Stimulated activated naive CD4-positive, alpha-beta T cell (primary cell): ENCODE measurements around the gene TRAF3.
A peak's percentile ranks its signal among the peaks of the same experiment; 100 is the strongest.

Experiments
- DNase-seq, 6 experiments: peaks; one replicate each; lab custom pipeline; 2025; lab: John Stamatoyannopoulos, UW

The TRAF3 gene

GRCh38 chr14:102776761-102777710 is at the start of gene TRAF3:
TSS of gene TRAF3 (plus strand) at chr14:102777449. CDS start at chr14:102870202, 92,753 bp downstream.
- DNase-seq: peak; percentile 73 to 90 (median 84)

GRCh38 chr14:102728501-102728900 is 48.7 kb upstream of the TRAF3 start:
- no peak for DNase-seq

GRCh38 chr14:102729268-102729667 is 48.0 kb upstream of the TRAF3 start:
- no peak for DNase-seq

- DNase-seq: no peak
Observed at GRCh38 chr14:102729825-102730224, 47.4 kb upstream of the TRAF3 start.

GRCh38 chr14:102731101-102731870 is 46.0 kb upstream of the TRAF3 start:
- DNase-seq: no peak

GRCh38 chr14:102731871-102732800 is 45.1 kb upstream of the TRAF3 start:
- DNase-seq: no peak

GRCh38 chr14:102732924-102733323 is 44.3 kb upstream of the TRAF3 start:
- no peak for DNase-seq

- no peak for DNase-seq
Observed at GRCh38 chr14:102733326-102733725, 43.9 kb upstream of the TRAF3 start.

- DNase-seq: no peak
Observed at GRCh38 chr14:102734436-102734835, 42.8 kb upstream of the TRAF3 start.

GRCh38 chr14:102736956-102737355 is 40.3 kb upstream of the TRAF3 start:
- no peak for DNase-seq

- no peak for DNase-seq
Observed at GRCh38 chr14:102737402-102738372, 39.6 kb upstream of the TRAF3 start.

GRCh38 chr14:102738373-102739189 is 38.7 kb upstream of the TRAF3 start:
- DNase-seq: no peak

- DNase-seq: no peak
Observed at GRCh38 chr14:102739190-102739469, 38.1 kb upstream of the TRAF3 start.

GRCh38 chr14:102746634-102747438 is 30.4 kb upstream of the TRAF3 start:
- DNase-seq: no peak

- DNase-seq: no peak
Observed at GRCh38 chr14:102748806-102749205, 28.4 kb upstream of the TRAF3 start.

GRCh38 chr14:102749393-102750305 is 27.6 kb upstream of the TRAF3 start:
- DNase-seq: no peak

- no peak for DNase-seq
Observed at GRCh38 chr14:102750376-102750775, 26.9 kb upstream of the TRAF3 start.

- DNase-seq: no peak
Observed at GRCh38 chr14:102751088-102751487, 26.2 kb upstream of the TRAF3 start.
